PC-9 (cell line): ENCODE measurements around the gene ZNF124. TPM values are rescaled to one million over a fixed set of nuclear protein-coding genes. Genes with fewer than 3 reads are reported as not detected.
"Not testable (repeated sequence)": the region's sequence is repeated elsewhere in the genome, so short reads cannot be mapped to it uniquely, and the experiment has no call there.

Source experiments
- BruUV-seq: library from RNA; stranded (reverse); fragments of 400-500 nt; replicated peaks from 2 replicates; lab custom pipeline; 2021; lab: Mats Ljungman, UMichigan
- CTCF ChIA-PET: fragments of 300-600 bp; sonication (Branson Sonifier 250); formaldehyde crosslinking; loops from one replicate; lab custom pipeline; 2022; ENCODE audit warnings: antibody characterized with exemption; lab: Charles Lee
- POLR2A ChIA-PET: fragments of 300-600 bp; sonication (Branson Sonifier 250); formaldehyde crosslinking; loops from one replicate; lab custom pipeline; 2022; ENCODE audit warnings: antibody characterized with exemption; ENCODE audit not compliant: unreplicated experiment; lab: Charles Lee
- DNase-seq, 2 experiments: peaks; one replicate each; pipeline versions ENCODE4 v3.0.0 to v3.0.0-alpha.2; 2015 to 2022; ENCODE audit warnings: mixed read lengths in 1 of 2
- H2AFZ ChIP-seq: fragments of 200-600 bp; sonication (generic); 2 replicates; pipeline ENCODE4 v1.8.1; 2017; ENCODE audit warnings: antibody characterized with exemption
- H3F3A ChIP-seq: fragments of 200-600 bp; sonication (generic); 2 replicates; pipeline ENCODE4 v1.8.1; 2017; ENCODE audit warnings: antibody characterized with exemption, mild to moderate bottlenecking, low read depth; ENCODE audit not compliant: insufficient read depth
- H3K27ac ChIP-seq: fragments of 200-600 bp; sonication (generic); 2 replicates; pipeline ENCODE4 v1.6.1; 2016; ENCODE audit warnings: mixed run types
- H3K27me3 ChIP-seq: fragments of 200-600 bp; sonication (generic); 2 replicates; pipeline ENCODE4 v1.6.1; 2016; ENCODE audit warnings: low read depth, mixed run types; ENCODE audit not compliant: insufficient read depth
- H3K36me3 ChIP-seq: fragments of 200-600 bp; sonication (generic); 2 replicates; pipeline ENCODE4 v1.6.1; 2016; ENCODE audit warnings: low read depth, mixed run types
- H3K4me1 ChIP-seq: fragments of 200-600 bp; sonication (generic); replicated peaks from 2 replicates; pipeline ENCODE4 v1.6.1; 2016; ENCODE audit warnings: mixed run types; ENCODE audit not compliant: insufficient read depth
- H3K4me2 ChIP-seq: fragments of 200-600 bp; sonication (generic); 2 replicates; pipeline ENCODE4 v1.6.1; 2017; ENCODE audit warnings: mixed run types
- H3K4me3 ChIP-seq: fragments of 200-600 bp; sonication (generic); 2 replicates; pipeline ENCODE4 v1.6.1; 2016; ENCODE audit warnings: mixed run types
- H3K79me2 ChIP-seq: fragments of 200-600 bp; sonication (generic); 2 replicates; pipeline ENCODE4 v1.6.1; 2017; ENCODE audit warnings: low read depth, mixed run types
- H3K9me2 ChIP-seq: fragments of 200-600 bp; sonication (generic); 2 replicates; pipeline ENCODE4 v1.8.1; 2017; ENCODE audit warnings: mild to moderate bottlenecking; ENCODE audit not compliant: insufficient read depth
- H3K9me3 ChIP-seq: fragments of 200-600 bp; sonication (generic); 2 replicates; pipeline ENCODE4 v1.8.1; 2016; ENCODE audit warnings: low read depth; ENCODE audit not compliant: insufficient read depth
- H4K20me1 ChIP-seq: fragments of 200-600 bp; sonication (generic); 2 replicates; pipeline ENCODE4 v1.8.1; 2017; ENCODE audit not compliant: insufficient read depth
- CTCF ChIP-seq: fragments of 200-600 bp; sonication (generic); conservative IDR thresholded peaks from 2 replicates; pipeline ENCODE4 v1.6.1; 2017; ENCODE audit warnings: mixed run types, antibody characterized with exemption, mild to moderate bottlenecking, moderate library complexity
- EZH2 ChIP-seq: fragments of 200-600 bp; sonication (generic); IDR thresholded peaks from 2 replicates; pipeline ENCODE4 v1.8.0; 2017; ENCODE audit warnings: antibody characterized with exemption, low read depth
- intact Hi-C: fragments of 100-400 bp; cut with micrococcal nuclease; formaldehyde crosslinking; loops from one replicate; pipeline ENCODE4 v1.10.0; 2022; ENCODE audit not compliant: unreplicated experiment
- total RNA-seq: library from RNA; stranded (reverse); gene quantifications from 2 replicates; pipeline ENCODE4 v1.2.3, GENCODE V29; 2021

Gene ZNF124
- total RNA-seq, 1 experiment from 2014 or later = 9.5 TPM

DNA sequence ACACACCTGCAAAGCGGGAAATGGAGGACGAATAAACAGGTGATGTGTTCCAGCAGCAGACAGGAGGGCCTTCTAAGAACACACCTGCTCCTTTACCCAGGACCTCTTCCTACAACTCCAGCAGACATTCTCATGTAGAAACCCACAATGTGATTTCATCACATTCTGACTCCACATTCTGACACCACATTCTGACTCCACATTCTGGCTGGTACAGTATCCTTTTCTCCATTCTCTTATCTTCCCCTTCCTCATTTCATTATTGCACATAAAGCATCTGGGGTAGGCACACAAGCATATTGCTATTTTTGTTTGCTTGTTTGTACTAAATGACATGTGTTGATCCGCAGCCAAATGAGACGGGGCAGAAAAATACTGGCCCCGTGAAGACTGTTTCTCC is 3.6 kb upstream of the ZNF124 start:
- Histone ChIP-seq H3K27ac (no peak overlapping the region), H3F3A (no peaks in the 10 kb centered on the region), H3K9me2 (no peaks in the 10 kb centered on the region), H3K4me1 (no peaks in the 10 kb centered on the region), H3K4me3 (no peak overlapping the region), H2AFZ (no peak overlapping the region), H3K4me2 (no peak overlapping the region), H3K36me3 (no peaks in the 10 kb centered on the region), H3K9me3 (no peaks in the 10 kb centered on the region), H3K27me3 (no peaks in the 10 kb centered on the region), H3K79me2 (no peaks in the 10 kb centered on the region), H4K20me1 (no peaks in the 10 kb centered on the region)
- intact Hi-C loops = no loop called here
- no TSS peak for BruUV-seq
- POLR2A ChIA-PET = no interaction called here
- DNase-seq = no peak
- CTCF ChIA-PET = no interaction called here
- TF ChIP-seq EZH2 = no peak

GRCh38 chr1:247173431-247173830 is 1.6 kb upstream of the ZNF124 start:
- no TSS peak for BruUV-seq
- no peaks in the 10 kb centered on the region for H3K9me2 ChIP-seq

DNA sequence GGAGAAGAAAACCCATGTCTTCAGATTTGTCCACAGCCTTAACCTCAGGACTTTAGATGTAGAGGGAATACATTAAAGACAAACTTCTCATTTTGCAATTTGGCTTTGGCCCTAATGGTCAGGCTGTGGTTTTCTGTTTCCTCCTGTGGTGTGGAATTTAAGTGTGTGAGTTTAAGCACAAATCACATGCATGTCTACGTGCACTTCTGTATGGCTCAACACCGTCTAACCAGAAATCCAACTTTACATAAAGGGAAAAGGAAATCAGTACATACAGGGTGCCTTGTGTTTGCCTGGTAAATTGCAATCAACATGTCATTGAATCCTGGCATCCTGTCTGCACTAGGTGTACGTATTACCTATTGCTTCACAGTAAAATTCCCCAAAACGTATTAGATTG is 1.2 kb upstream of the ZNF124 start:
- H4K20me1 ChIP-seq = no peaks in the 10 kb centered on the region
- H3K36me3 ChIP-seq = no peaks in the 10 kb centered on the region
- no peaks in the 10 kb centered on the region for H3K4me1 ChIP-seq
- no peaks in the 10 kb centered on the region for H3K27me3 ChIP-seq
- CTCF ChIA-PET = no interaction called here
- no peak overlapping the region for H3K4me3 ChIP-seq
- TF ChIP-seq EZH2 (no peak), CTCF (no peak)
- no TSS peak for BruUV-seq
- H3K27ac ChIP-seq = no peak overlapping the region
- H3K9me2 ChIP-seq = no peaks in the 10 kb centered on the region
- no peak for DNase-seq
- H3K9me3 ChIP-seq = peaks cover 6% of the 10 kb centered on the region
- POLR2A ChIA-PET = no interaction called here
- H3K4me2 ChIP-seq = no peak overlapping the region
- intact Hi-C loops = no loop called here
- H3K79me2 ChIP-seq = no peaks in the 10 kb centered on the region
- no peak overlapping the region for H2AFZ ChIP-seq
- H3F3A ChIP-seq = no peaks in the 10 kb centered on the region

More at GRCh38 chr1:247173431-247173830, 1.6 kb upstream of the ZNF124 start:
- Histone ChIP-seq H3K27ac (no peak overlapping the region), H4K20me1 (no peaks in the 10 kb centered on the region), H3K4me3 (no peak overlapping the region), H3K79me2 (no peaks in the 10 kb centered on the region), H3K36me3 (no peaks in the 10 kb centered on the region), H3F3A (no peaks in the 10 kb centered on the region), H3K4me2 (no peak overlapping the region), H3K27me3 (no peaks in the 10 kb centered on the region), H3K4me1 (no peaks in the 10 kb centered on the region), H3K9me3 (peaks cover 1% of the 10 kb centered on the region; the same call in 1 of the 2 replicates), H2AFZ (no peak overlapping the region)
- intact Hi-C loops = no loop called here
- DNase-seq = no peak
- ChIA-PET POLR2A (no interaction called here), CTCF (no interaction called here)
- no peak for TF ChIP-seq CTCF
- TF ChIP-seq EZH2 = no peak

DNA sequence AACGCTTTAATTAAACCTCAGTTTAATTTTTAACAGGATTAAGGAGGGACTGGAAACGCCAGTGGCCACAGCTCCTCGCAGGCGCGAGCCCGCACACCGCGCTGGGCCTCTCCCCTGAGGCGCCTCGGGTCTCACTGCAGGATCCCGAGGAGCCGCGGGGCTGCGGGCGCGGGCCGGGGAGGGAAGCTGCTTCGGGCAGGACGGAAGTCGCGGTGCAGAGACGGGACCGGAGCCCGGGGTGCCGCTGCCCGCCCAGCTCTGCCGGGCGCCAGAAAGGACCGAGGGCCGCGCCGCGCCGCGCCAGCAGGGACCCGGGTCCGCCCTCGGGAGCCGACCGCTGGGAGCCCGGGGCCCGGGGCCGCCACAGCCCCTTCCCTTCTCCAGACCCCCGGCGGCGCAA is 377 bp downstream of the ZNF124 start:
- H3K9me3 ChIP-seq, H3K36me3 ChIP-seq, H3F3A ChIP-seq, H3K27me3 ChIP-seq, H3K4me1 ChIP-seq, CTCF ChIA-PET, POLR2A ChIA-PET, H3K79me2 ChIP-seq, H3K9me2 ChIP-seq, H2AFZ ChIP-seq, H3K4me3 ChIP-seq, H3K27ac ChIP-seq, intact Hi-C loops, H4K20me1 ChIP-seq, H3K4me2 ChIP-seq, DNase-seq: not testable (repeated sequence)
- BruUV-seq = TSS peak; percentile 73
